ENCODE results near the gene TMEM205. TPM values are rescaled to one million over a fixed set of nuclear protein-coding genes. Genes with fewer than 3 reads are reported as not detected.

The TMEM205 gene
- total and polyA plus RNA-seq, 10 of the 15 experiments (the other 5 are each of a cell fraction or from before 2014, with no cell fraction given): 27.8 to 144 (median 88.3) TPM

- TF ChIP-seq CTCF (IDR thresholded peaks at IDR 0.05 in 2 of 3, conservative IDR thresholded peaks at IDR 0.05 in 1 of 3; ENCODE audit: control insufficient read depth in 2 of 3, extremely low read depth in 1 of 3, insufficient read depth in 1 of 3, low read depth in 3 of 3, low read length in 3 of 3): peak; percentile 75 to 79 (median 76)
- TF ChIP-seq, protein P1, sequence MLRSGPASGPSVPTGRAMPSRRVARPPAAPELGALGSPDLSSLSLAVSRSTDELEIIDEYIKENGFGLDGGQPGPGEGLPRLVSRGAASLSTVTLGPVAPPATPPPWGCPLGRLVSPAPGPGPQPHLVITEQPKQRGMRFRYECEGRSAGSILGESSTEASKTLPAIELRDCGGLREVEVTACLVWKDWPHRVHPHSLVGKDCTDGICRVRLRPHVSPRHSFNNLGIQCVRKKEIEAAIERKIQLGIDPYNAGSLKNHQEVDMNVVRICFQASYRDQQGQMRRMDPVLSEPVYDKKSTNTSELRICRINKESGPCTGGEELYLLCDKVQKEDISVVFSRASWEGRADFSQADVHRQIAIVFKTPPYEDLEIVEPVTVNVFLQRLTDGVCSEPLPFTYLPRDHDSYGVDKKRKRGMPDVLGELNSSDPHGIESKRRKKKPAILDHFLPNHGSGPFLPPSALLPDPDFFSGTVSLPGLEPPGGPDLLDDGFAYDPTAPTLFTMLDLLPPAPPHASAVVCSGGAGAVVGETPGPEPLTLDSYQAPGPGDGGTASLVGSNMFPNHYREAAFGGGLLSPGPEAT (IDR thresholded peaks at IDR 0.05; ENCODE audit: low read depth): no peak
- no peak for TF ChIP-seq ZNF592 (IDR thresholded peaks at IDR 0.05)
- TF ChIP-seq USF1 (IDR thresholded peaks at IDR 0.05; ENCODE audit: borderline replicate concordance, extremely low read length, insufficient read depth, low read depth, low read length): no peak
- TF ChIP-seq POLR2AphosphoS5 (IDR thresholded peaks at IDR 0.05; ENCODE audit: low read length): peak; percentile 68; the same call in 1 of the 2 replicates
- no peak for TF ChIP-seq JUND (IDR thresholded peaks at IDR 0.05; ENCODE audit: low read depth, low read length)
- no peak for TF ChIP-seq ZNF274 (IDR thresholded peaks at IDR 0.05; ENCODE audit: insufficient read depth, insufficient read length)
- peak; percentile 56 for TF ChIP-seq FOS (IDR thresholded peaks at IDR 0.05; ENCODE audit: borderline replicate concordance, extremely low read depth, insufficient read length)
- TF ChIP-seq NFIC (IDR thresholded peaks at IDR 0.05; ENCODE audit: low read depth, low read length): no peak
- TF ChIP-seq IKZF2 (IDR thresholded peaks at IDR 0.05): peak in 1 of 2 experiments; percentile 23; a peak in 1 of 4 replicates
- TF ChIP-seq HCFC1 (IDR thresholded peaks at IDR 0.05; ENCODE audit: low read length): no peak
- peak; percentile 89 for TF ChIP-seq POLR2A (IDR thresholded peaks at IDR 0.05; ENCODE audit: low read depth, low read length)
- TF ChIP-seq MTA2 (IDR thresholded peaks at IDR 0.05; ENCODE audit: low read depth): no peak
- TF ChIP-seq SREBF2 (IDR thresholded peaks at IDR 0.05; ENCODE audit: low read length): 0 out of 2 replicates have a peak, but pooled peaks have one; percentile 40
- TF ChIP-seq, protein P2, sequence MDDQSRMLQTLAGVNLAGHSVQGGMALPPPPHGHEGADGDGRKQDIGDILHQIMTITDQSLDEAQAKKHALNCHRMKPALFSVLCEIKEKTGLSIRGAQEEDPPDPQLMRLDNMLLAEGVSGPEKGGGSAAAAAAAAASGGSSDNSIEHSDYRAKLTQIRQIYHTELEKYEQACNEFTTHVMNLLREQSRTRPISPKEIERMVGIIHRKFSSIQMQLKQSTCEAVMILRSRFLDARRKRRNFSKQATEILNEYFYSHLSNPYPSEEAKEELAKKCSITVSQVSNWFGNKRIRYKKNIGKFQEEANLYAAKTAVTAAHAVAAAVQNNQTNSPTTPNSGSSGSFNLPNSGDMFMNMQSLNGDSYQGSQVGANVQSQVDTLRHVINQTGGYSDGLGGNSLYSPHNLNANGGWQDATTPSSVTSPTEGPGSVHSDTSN (IDR thresholded peaks at IDR 0.05; ENCODE audit: insufficient replicate concordance, low read depth, low read length): no peak
- TF ChIP-seq HDGF (IDR thresholded peaks at IDR 0.05): peak; percentile 56; the same call in 1 of the 2 replicates
- TF ChIP-seq MTA3 (IDR thresholded peaks at IDR 0.05; ENCODE audit: borderline replicate concordance, low read length): no peak
Observed at GRCh38 chr19:11380653-11381537, 34.8 kb upstream of the TMEM205 start (continued).
